Muscle of leg (tissue), 11 donors: ENCODE results near the gene FAM83D. TPM values are rescaled to one million over a fixed set of nuclear protein-coding genes. Genes with fewer than 3 reads are reported as not detected.

Experiments
- DNase-seq: peaks from one replicate; pipeline ENCODE4 v3.0.0; 2013
- H3K27ac ChIP-seq: one replicate; pipeline ENCODE4 v1.5.1; 2013; ENCODE audit warnings: mild to moderate bottlenecking, low read length, control low read depth
- H3K27me3 ChIP-seq: one replicate; pipeline ENCODE4 v1.6.1; 2013; ENCODE audit warnings: low read length; ENCODE audit not compliant: control insufficient read depth, insufficient read depth
- H3K36me3 ChIP-seq: one replicate; pipeline ENCODE4 v1.6.1; 2013; ENCODE audit warnings: low read length; ENCODE audit not compliant: control insufficient read depth, insufficient read depth
- H3K4me1 ChIP-seq: one replicate; pipeline ENCODE4 v1.6.1; 2013; ENCODE audit warnings: low read length; ENCODE audit not compliant: control insufficient read depth, insufficient read depth
- H3K4me3 ChIP-seq: one replicate; pipeline ENCODE4 v1.5.1; 2013; ENCODE audit warnings: low read length, control low read depth
- H3K9me3 ChIP-seq: replicated peaks from 2 replicates; pipeline ENCODE4 v1.6.1; 2013; ENCODE audit warnings: low read depth, low read length; ENCODE audit not compliant: control insufficient read depth
- WGBS: methylation state at CpG from one replicate; pipeline ENCODE4 v1.1.5; 2013; ENCODE audit warnings: missing lambda C conversion rate; ENCODE audit not compliant: insufficient coverage; 5-methylcytosine and 5-hydroxymethylcytosine counted together
- polyA plus RNA-seq, 8 donors: library from polyadenylated mRNA; unstranded; fragments of 120-200 nt; gene quantifications; one replicate each; pipeline versions ENCODE4 v1.2.1 to v1.2.3, GENCODE V29; 2013; ENCODE audit warnings: inconsistent platforms in 1 of 8, low replicate concordance in 1 of 8; ENCODE audit not compliant: insufficient read length in 8 of 8, insufficient read depth in 1 of 8
- total RNA-seq: library from RNA; stranded (reverse); fragments of 120-200 nt; gene quantifications from one replicate; pipeline ENCODE4 v1.2.4, GENCODE V29; 2013

FAM83D gene
- total and polyA plus RNA-seq, 9 donors: 5.7 to 13.0 (median 9.1) TPM

DNA sequence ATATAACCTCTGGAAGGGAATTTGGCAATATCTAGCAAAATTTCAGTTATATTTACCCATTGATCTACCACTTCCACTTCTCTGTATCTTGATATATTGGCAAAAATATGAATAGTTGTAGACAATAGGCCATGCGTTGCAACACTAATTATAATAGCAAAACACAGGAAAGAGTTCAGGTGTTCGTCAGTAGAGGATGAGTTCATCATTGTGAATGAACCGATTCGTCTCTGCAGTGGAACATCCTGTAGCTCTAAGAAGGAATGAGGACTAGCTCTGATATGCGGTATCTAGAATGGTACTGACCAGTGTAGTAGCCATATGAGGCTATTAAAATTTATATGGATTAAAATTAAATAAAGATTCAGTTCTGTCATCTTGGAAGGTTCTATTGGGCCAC, 8.3 kb downstream of the FAM83D start:
- H3K4me1 ChIP-seq: no peaks in the 10 kb centered on the region
- H3K27me3 ChIP-seq: no peaks in the 10 kb centered on the region
- H3K27ac ChIP-seq: no peak overlapping the region
- H3K4me3 ChIP-seq: no peak overlapping the region
- 95% methylated on average over 3 of the region's 5 CpGs for WGBS
- peaks cover 17% of the 10 kb centered on the region for H3K36me3 ChIP-seq
- no peaks in the 10 kb centered on the region for H3K9me3 ChIP-seq
- no peak for DNase-seq

DNA sequence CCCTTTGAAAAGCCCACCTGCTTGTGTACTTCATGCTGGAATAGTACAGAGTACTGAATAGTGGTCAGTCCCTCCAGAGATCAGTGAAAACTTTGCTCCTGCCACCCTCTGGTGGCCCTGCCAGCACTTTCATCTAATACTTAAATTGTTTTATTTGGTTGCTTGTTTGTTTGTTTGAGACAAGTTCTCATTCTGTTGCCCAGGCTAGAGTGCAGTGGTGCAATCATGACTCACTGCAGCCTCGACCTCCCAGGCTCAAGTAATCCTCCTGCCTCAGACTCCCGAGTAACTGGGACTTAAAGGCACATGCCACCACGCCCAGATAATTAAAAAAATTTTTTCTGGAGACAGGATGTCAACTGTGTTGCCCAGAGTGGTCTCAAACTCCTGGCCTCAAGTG, 9.1 kb downstream of the FAM83D start:
- no peak overlapping the region for H3K27ac ChIP-seq
- no peak for DNase-seq
- 59% methylated on average over 3 of the region's 3 CpGs for whole genome bisulfite sequencing
- H3K9me3 ChIP-seq: no peaks in the 10 kb centered on the region
- no peaks in the 10 kb centered on the region for H3K27me3 ChIP-seq
- H3K4me1 ChIP-seq: no peaks in the 10 kb centered on the region
- H3K36me3 ChIP-seq: peaks cover 13% of the 10 kb centered on the region
- H3K4me3 ChIP-seq: no peak overlapping the region

DNA sequence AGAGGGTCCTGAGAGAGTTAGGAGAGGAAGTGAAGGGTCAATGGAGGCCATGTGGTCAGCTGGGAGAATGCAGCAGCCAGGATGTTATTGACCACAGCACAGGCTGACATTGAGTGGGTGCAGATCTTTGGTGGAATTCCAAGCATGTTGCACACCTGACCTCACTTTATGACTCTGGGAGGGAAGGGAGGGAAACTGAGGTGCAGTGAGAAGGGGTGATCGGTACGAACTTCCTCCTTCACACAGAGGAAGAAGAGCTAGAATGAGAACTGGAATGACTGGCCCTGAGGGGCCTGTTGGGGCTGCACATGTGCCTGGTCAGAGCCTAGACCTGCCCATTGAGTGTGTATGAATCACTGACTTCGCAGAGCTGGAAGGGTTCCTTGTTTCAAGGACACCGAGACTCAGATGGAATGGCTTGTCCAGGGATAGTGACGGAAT, 9.8 kb downstream of the FAM83D start:
- Histone ChIP-seq H3K9me3 (no peaks in the 10 kb centered on the region), H3K4me1 (no peaks in the 10 kb centered on the region), H3K4me3 (no peak overlapping the region), H3K36me3 (peaks cover 13% of the 10 kb centered on the region), H3K27ac (no peak overlapping the region), H3K27me3 (no peaks in the 10 kb centered on the region)
- no peak for DNase-seq
- 97% methylated on average over 3 of the region's 5 CpGs for WGBS

GRCh38 chr20:38937000-38937399, 10.8 kb downstream of the FAM83D start:
- Histone ChIP-seq H3K36me3 (peaks cover 13% of the 10 kb centered on the region), H3K27me3 (no peaks in the 10 kb centered on the region), H3K4me3 (no peak overlapping the region), H3K4me1 (no peaks in the 10 kb centered on the region), H3K9me3 (no peaks in the 10 kb centered on the region), H3K27ac (no peak overlapping the region)
- 87% methylated on average over 5 of the region's 5 CpGs for WGBS
- no peak for DNase-seq

DNA sequence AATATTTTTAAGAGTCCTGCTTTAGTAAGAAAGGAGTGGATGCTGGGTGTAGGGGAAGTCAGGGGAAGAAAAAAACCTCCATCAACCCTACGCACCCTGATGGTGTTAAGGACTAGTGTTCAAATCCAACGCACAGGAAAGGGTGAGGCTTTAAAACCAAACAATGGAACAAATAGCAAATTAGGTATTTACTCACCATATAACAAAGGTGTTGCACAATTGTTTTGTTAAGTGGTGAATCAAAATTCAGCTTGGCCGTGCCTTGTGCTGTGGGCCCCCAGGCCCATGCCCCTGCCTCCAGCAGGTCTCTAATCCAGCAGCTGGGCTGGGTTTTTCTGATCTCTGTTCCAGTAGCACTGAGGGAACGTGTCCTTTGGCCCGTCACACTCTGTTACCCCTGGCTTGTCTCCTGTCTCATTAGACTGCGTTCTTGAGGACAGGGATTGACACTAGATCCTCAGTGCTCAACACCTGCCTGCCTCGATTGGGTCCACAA, 11.8 kb downstream of the FAM83D start:
- Histone ChIP-seq H3K36me3 (peaks cover 18% of the 10 kb centered on the region), H3K9me3 (no peaks in the 10 kb centered on the region), H3K4me3 (no peak overlapping the region), H3K27ac (no peak overlapping the region), H3K27me3 (no peaks in the 10 kb centered on the region), H3K4me1 (no peaks in the 10 kb centered on the region)
- WGBS: 76% methylated on average over 4 of the region's 7 CpGs
- DNase-seq: no peak

- 60% methylated on average over 1 of the region's 2 CpGs for WGBS
- peaks cover 21% of the 10 kb centered on the region for H3K36me3 ChIP-seq
Observed at GRCh38 chr20:38939686-38940085, 13.5 kb downstream of the FAM83D start.

GRCh38 chr20:38940644-38941043, 14.4 kb downstream of the FAM83D start:
- 100% methylated on average over 4 of the region's 5 CpGs for WGBS

More at GRCh38 chr20:38939686-38940085, 13.5 kb downstream of the FAM83D start:
- no peaks in the 10 kb centered on the region for H3K9me3 ChIP-seq
- no peaks in the 10 kb centered on the region for H3K27me3 ChIP-seq
- H3K4me1 ChIP-seq: no peaks in the 10 kb centered on the region
- H3K4me3 ChIP-seq: no peak overlapping the region
- DNase-seq: no peak
- no peak overlapping the region for H3K27ac ChIP-seq

GRCh38 chr20:38941726-38942389, 15.6 kb downstream of the FAM83D start:
- no peak for DNase-seq
- Histone ChIP-seq H3K27me3 (no peaks in the 10 kb centered on the region), H3K4me1 (no peaks in the 10 kb centered on the region), H3K4me3 (no peak overlapping the region), H3K9me3 (no peaks in the 10 kb centered on the region), H3K27ac (no peak overlapping the region), H3K36me3 (peaks cover 21% of the 10 kb centered on the region)
- 95% methylated on average over 2 of the region's 5 CpGs for WGBS

More at GRCh38 chr20:38940644-38941043, 14.4 kb downstream of the FAM83D start:
- Histone ChIP-seq H3K9me3 (no peaks in the 10 kb centered on the region), H3K27me3 (no peaks in the 10 kb centered on the region), H3K4me1 (no peaks in the 10 kb centered on the region), H3K4me3 (no peak overlapping the region), H3K36me3 (peaks cover 21% of the 10 kb centered on the region), H3K27ac (no peak overlapping the region)
- no peak for DNase-seq

GRCh38 chr20:38945012-38945411, 18.8 kb downstream of the FAM83D start:
- DNase-seq: no peak
- no peaks in the 10 kb centered on the region for H3K27me3 ChIP-seq
- no CpG with 5 or more reads among the region's 3 CpGs for WGBS
- peaks cover 21% of the 10 kb centered on the region for H3K36me3 ChIP-seq
- H3K9me3 ChIP-seq: no peaks in the 10 kb centered on the region
- no peak overlapping the region for H3K4me3 ChIP-seq
- H3K27ac ChIP-seq: no peak overlapping the region
- H3K4me1 ChIP-seq: no peaks in the 10 kb centered on the region

DNA sequence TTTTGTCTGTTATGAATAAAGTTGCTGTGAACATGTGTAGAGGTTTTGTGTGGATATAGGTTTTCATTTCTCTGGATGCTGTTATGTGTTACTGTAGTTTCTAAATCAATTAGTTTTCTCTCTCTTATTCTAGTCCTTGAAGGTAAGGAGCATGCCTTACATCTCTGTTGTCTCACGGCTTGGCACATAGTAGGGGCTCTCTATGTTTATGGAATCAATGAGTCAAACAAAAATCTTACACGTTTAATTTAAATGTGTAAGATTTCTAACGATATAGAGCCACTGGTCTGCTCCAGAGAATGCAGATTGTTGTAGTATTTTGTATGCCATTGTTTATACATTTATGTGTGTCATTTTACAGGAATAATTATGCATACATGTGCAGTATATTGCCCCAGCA, 20.6 kb downstream of the FAM83D start:
- Histone ChIP-seq H3K4me3 (no peak overlapping the region), H3K4me1 (no peaks in the 10 kb centered on the region), H3K27me3 (no peaks in the 10 kb centered on the region), H3K36me3 (peaks cover 28% of the 10 kb centered on the region), H3K27ac (no peak overlapping the region), H3K9me3 (no peaks in the 10 kb centered on the region)
- 100% methylated on average over 2 of the region's 3 CpGs for WGBS
- no peak for DNase-seq
